Measurements from ENCODE around the gene KLHDC1.

GRCh38 chr14:49659526-49660455 is 33.1 kb upstream of the KLHDC1 start:
- TF ChIP-seq CTCF (IDR thresholded peaks at IDR 0.05) (no peak), POLR2A (IDR thresholded peaks at IDR 0.05) (no peak), EP300 (IDR thresholded peaks at IDR 0.05) (no peak), POLR2AphosphoS5 (IDR thresholded peaks at IDR 0.05) (no peak)

Data from suprapubic skin (tissue), 4 donors.